Panc1 (cell line): ENCODE data around the gene ESF1. TPM values are rescaled to one million over a fixed set of nuclear protein-coding genes. Genes with fewer than 3 reads are reported as not detected.

Experiments used
- ATAC-seq: fragments of 200-7000 bp; cut with Tn5 transposase; 2 replicates; pipeline ENCODE4 v1.9.1; 2020; ENCODE audit warnings: mild to moderate bottlenecking, moderate library complexity
- BruUV-seq: library from RNA; stranded (reverse); fragments of 400-500 nt; replicated peaks from 2 replicates; lab custom pipeline; 2021; lab: Mats Ljungman, UMichigan
- CTCF ChIA-PET: fragments of 300-600 bp; sonication (Branson Sonifier 250); formaldehyde crosslinking; loops from one replicate; lab custom pipeline; 2022; ENCODE audit warnings: antibody characterized with exemption; lab: Charles Lee
- POLR2A ChIA-PET: fragments of 300-600 bp; sonication (Branson Sonifier 250); formaldehyde crosslinking; loops from one replicate; lab custom pipeline; 2022; ENCODE audit warnings: antibody characterized with exemption; lab: Charles Lee
- DNase-seq: peaks from one replicate; pipeline ENCODE4 v3.0.0-alpha.2; 2010; ENCODE audit warnings: low read depth, low spot score
- H3K27ac ChIP-seq: 2 replicates; pipeline ENCODE4 v1.5.1; 2011; ENCODE audit warnings: mild to moderate bottlenecking, low read length, inconsistent platforms
- H3K27me3 ChIP-seq: fragments of 200-500 bp; sonication (Bioruptor generic); 2 replicates; pipeline ENCODE4 v1.6.0; 2014; ENCODE audit warnings: low read length, inconsistent platforms; ENCODE audit not compliant: control insufficient read depth, insufficient read depth
- H3K36me3 ChIP-seq: fragments of 200-500 bp; sonication (Bioruptor generic); 2 replicates; pipeline ENCODE4 v1.5.1; 2014; ENCODE audit warnings: inconsistent platforms, mild to moderate bottlenecking, low read length, moderate library complexity; ENCODE audit not compliant: control insufficient read depth, insufficient read depth
- H3K4me1 ChIP-seq: 2 replicates; pipeline ENCODE4 v1.5.1; 2011; ENCODE audit warnings: inconsistent platforms, mild to moderate bottlenecking, low read length, moderate library complexity; ENCODE audit not compliant: control insufficient read depth, insufficient read depth
- H3K4me3 ChIP-seq, 2 experiments: 2 replicates each; pipeline ENCODE4 v1.5.1; 2011 to 2012; ENCODE audit warnings: low read depth in 2 of 2, low read length in 2 of 2, mild to moderate bottlenecking in 2 of 2, inconsistent platforms in 1 of 2, moderate library complexity in 1 of 2
- H3K9me3 ChIP-seq: fragments of 200-500 bp; sonication (Bioruptor generic); 2 replicates; pipeline ENCODE4 v1.5.1; 2014; ENCODE audit warnings: low read depth, mild to moderate bottlenecking, inconsistent platforms, low read length, moderate library complexity; ENCODE audit not compliant: control insufficient read depth, insufficient read depth
- POLR2AphosphoS5 ChIP-seq: IDR thresholded peaks from 2 replicates; pipeline ENCODE4 v1.6.1; 2012; ENCODE audit warnings: mild to moderate bottlenecking, low read depth, low read length, moderate library complexity
- SIN3A ChIP-seq: IDR thresholded peaks from 2 replicates; pipeline ENCODE4 v1.6.1; 2012; ENCODE audit warnings: low read depth, mild to moderate bottlenecking, low read length, moderate library complexity, borderline replicate concordance; ENCODE audit not compliant: insufficient read depth
- TCF7L2 ChIP-seq: IDR thresholded peaks from 2 replicates; pipeline ENCODE4 v1.6.1; 2011; ENCODE audit warnings: mild to moderate bottlenecking, low read depth, low read length, inconsistent platforms
- in situ Hi-C: cut with HindIII; loops from 2 replicates; pipeline ENCODE4 v1.10.0; 2016; ENCODE audit warnings: low sequenced_read_pairs, low pct_unique_long_range_greater_than_20kb
- intact Hi-C: fragments of 100-400 bp; cut with micrococcal nuclease; formaldehyde crosslinking; loops from one replicate; pipeline ENCODE4 v1.10.0; 2022; ENCODE audit not compliant: unreplicated experiment
- total RNA-seq: library from RNA; stranded (reverse); gene quantifications from one replicate; pipeline ENCODE4 v1.2.1, GENCODE V29; 2021; ENCODE audit not compliant: unreplicated experiment
- TF ChIP-seq, protein P1 (sequence below), 2 experiments: IDR thresholded peaks; 2 replicates each; pipeline ENCODE4 v1.6.1; 2011 to 2012; ENCODE audit warnings: low read depth in 2 of 2, control low read depth in 1 of 2, low read length in 1 of 2, mild to moderate bottlenecking in 1 of 2, moderate library complexity in 1 of 2; ENCODE audit not compliant: insufficient read depth in 1 of 2
- TF ChIP-seq, protein P2 (sequence below): fragments of 450-650 bp; IDR thresholded peaks from 2 replicates; pipeline ENCODE4 v1.5.1; 2017; ENCODE audit warnings: mild to moderate bottlenecking

ESF1 gene
- total RNA-seq, 1 experiment from 2014 or later: 26.4 TPM

DNA sequence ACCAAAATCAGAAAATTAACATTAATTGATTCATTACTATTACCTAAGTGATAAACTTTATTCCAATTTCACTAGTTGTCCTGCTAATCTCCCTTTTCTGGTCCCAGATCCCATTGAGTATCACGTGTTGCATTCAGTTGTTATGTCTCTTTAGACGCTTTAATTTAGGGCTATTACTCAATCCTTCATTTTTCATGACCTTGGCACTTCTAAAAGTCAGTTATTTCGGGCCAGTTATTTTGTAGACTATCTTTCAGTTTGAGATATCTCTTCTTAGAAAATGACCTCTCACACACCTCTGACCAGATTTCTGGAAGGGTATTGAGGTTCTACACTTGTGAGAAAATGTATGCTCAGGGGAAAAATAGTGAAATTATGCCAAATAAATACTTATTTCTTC lies 112.0 kb downstream of the ESF1 start:
- Histone ChIP-seq H3K27me3 (peaks cover 4% of the 10 kb centered on the region; the same call in 1 of the 2 replicates), H3K4me1 (no peaks in the 10 kb centered on the region), H3K36me3 (no peaks in the 10 kb centered on the region), H3K27ac (no peak overlapping the region), H3K9me3 (no peaks in the 10 kb centered on the region), H3K4me3 (no peak overlapping the region)
- no TSS peak for BruUV-seq
- TF ChIP-seq, protein P1, sequence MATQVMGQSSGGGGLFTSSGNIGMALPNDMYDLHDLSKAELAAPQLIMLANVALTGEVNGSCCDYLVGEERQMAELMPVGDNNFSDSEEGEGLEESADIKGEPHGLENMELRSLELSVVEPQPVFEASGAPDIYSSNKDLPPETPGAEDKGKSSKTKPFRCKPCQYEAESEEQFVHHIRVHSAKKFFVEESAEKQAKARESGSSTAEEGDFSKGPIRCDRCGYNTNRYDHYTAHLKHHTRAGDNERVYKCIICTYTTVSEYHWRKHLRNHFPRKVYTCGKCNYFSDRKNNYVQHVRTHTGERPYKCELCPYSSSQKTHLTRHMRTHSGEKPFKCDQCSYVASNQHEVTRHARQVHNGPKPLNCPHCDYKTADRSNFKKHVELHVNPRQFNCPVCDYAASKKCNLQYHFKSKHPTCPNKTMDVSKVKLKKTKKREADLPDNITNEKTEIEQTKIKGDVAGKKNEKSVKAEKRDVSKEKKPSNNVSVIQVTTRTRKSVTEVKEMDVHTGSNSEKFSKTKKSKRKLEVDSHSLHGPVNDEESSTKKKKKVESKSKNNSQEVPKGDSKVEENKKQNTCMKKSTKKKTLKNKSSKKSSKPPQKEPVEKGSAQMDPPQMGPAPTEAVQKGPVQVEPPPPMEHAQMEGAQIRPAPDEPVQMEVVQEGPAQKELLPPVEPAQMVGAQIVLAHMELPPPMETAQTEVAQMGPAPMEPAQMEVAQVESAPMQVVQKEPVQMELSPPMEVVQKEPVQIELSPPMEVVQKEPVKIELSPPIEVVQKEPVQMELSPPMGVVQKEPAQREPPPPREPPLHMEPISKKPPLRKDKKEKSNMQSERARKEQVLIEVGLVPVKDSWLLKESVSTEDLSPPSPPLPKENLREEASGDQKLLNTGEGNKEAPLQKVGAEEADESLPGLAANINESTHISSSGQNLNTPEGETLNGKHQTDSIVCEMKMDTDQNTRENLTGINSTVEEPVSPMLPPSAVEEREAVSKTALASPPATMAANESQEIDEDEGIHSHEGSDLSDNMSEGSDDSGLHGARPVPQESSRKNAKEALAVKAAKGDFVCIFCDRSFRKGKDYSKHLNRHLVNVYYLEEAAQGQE (IDR thresholded peaks at IDR 0.05; ENCODE audit: insufficient read depth in 1 of 2, low read depth in 2 of 2, low read length in 1 of 2): no peak
- TF ChIP-seq, protein P2, sequence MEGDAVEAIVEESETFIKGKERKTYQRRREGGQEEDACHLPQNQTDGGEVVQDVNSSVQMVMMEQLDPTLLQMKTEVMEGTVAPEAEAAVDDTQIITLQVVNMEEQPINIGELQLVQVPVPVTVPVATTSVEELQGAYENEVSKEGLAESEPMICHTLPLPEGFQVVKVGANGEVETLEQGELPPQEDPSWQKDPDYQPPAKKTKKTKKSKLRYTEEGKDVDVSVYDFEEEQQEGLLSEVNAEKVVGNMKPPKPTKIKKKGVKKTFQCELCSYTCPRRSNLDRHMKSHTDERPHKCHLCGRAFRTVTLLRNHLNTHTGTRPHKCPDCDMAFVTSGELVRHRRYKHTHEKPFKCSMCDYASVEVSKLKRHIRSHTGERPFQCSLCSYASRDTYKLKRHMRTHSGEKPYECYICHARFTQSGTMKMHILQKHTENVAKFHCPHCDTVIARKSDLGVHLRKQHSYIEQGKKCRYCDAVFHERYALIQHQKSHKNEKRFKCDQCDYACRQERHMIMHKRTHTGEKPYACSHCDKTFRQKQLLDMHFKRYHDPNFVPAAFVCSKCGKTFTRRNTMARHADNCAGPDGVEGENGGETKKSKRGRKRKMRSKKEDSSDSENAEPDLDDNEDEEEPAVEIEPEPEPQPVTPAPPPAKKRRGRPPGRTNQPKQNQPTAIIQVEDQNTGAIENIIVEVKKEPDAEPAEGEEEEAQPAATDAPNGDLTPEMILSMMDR: no peak
- TF ChIP-seq POLR2AphosphoS5 (no peak), TCF7L2 (no peak), SIN3A (no peak)
- in situ Hi-C loops (no loop called here), intact Hi-C loops (no loop called here)
- DNase-seq (no peak), ATAC-seq (no peak)
- ChIA-PET CTCF (no interaction called here), POLR2A (no interaction called here)

DNA sequence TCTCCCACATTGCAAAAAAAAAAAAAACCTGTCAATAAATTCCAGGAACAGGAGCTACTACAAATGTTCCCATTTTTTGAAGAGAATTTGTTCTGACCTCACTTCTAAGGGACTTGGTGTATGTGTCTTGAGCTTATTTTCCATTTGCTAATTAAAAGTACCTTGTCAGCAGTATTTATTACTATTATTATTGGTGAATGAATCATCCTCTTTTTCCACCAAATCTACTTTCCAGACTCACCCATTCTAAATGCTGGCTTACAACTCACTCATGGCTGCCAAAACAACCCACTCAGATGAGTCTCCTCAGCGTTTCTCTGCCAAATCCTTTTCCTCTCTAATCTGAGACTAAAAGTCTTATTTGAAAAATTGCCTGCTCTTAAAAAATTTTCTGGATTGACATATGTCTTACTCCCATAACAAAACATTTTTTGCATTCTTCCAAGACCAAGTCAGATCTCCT lies 112.8 kb downstream of the ESF1 start:
- TF ChIP-seq SIN3A: no peak
- no peak for TF ChIP-seq POLR2AphosphoS5
- TF ChIP-seq, protein P2: no peak
- no peak for TF ChIP-seq TCF7L2
- TF ChIP-seq, protein P1 (IDR thresholded peaks at IDR 0.05; ENCODE audit: insufficient read depth in 1 of 2, low read depth in 2 of 2, low read length in 1 of 2): no peak
- Histone ChIP-seq H3K36me3 (no peaks in the 10 kb centered on the region), H3K27me3 (peaks cover 4% of the 10 kb centered on the region; the same call in 1 of the 2 replicates), H3K9me3 (no peaks in the 10 kb centered on the region), H3K4me3 (no peak overlapping the region), H3K27ac (no peak overlapping the region), H3K4me1 (no peaks in the 10 kb centered on the region)
- ChIA-PET POLR2A (no interaction called here), CTCF (no interaction called here)
- no TSS peak for BruUV-seq
- in situ Hi-C loops: no loop called here
- ATAC-seq: no peak
- no peak for DNase-seq
- intact Hi-C loops: no loop called here
